K562 (cell line): Measurements from ENCODE around the gene GPR35. TPM values are rescaled to one million over a fixed set of nuclear protein-coding genes. Genes with fewer than 3 reads are reported as not detected.

Experiments
- ATAC-seq: fragments of 200-7000 bp; cut with Tn5 transposase; 3 replicates; pipeline ENCODE4 v1.9.1; 2020; ENCODE audit warnings: moderate library complexity
- BruUV-seq: library from RNA; stranded (reverse); fragments of 400-500 nt; replicated peaks from 2 replicates; lab custom pipeline; 2021; lab: Mats Ljungman, UMichigan
- CTCF ChIA-PET: fragments of 300-600 bp; formaldehyde crosslinking; extraction: SDS; loops from one replicate; lab custom pipeline; 2021; ENCODE audit warnings: low intra/inter-chr PET ratio; lab: Yijun Ruan, JAX
- POLR2A ChIA-PET: fragments of 300-600, 350-650 bp; sonication (Branson Sonifier 250); formaldehyde crosslinking; extraction: SDS; loops from one replicate; lab custom pipeline; 2021; ENCODE audit warnings: antibody characterized with exemption, inconsistent platforms; lab: Yijun Ruan, JAX
- DNase-seq, 4 experiments: peaks; one replicate each; pipeline versions ENCODE4 v3.0.0 to v3.0.0-alpha.2; 2011 to 2018; ENCODE audit warnings: low spot score in 3 of 4, mixed read lengths in 3 of 4; ENCODE audit errors: extremely low read depth in 1 of 4
- FAIRE-seq: peaks from 2 replicates; lab custom pipeline; 2011; peaks lifted over from hg19 to GRCh38; lab: Jason Lieb, UNC
- H2AFZ ChIP-seq: 2 replicates; pipeline ENCODE4 v1.6.0; 2011; ENCODE audit warnings: low read depth, low read length, control low read depth, inconsistent platforms
- H3K27ac ChIP-seq: fragments of 200-600 bp; 3 replicates; pipeline ENCODE4 v1.8.0; 2011; ENCODE audit warnings: low read depth, mild to moderate bottlenecking, control low read depth, inconsistent platforms, low read length, moderate library complexity, mixed read lengths; ENCODE audit errors: extremely low read depth
- H3K27me3 ChIP-seq, 2 experiments: fragments of 300-600 bp in 1 of 2; 2 replicates in 1 of 2; 3 replicates in 1 of 2; pipeline versions ENCODE4 v1.6.0 to v1.8.0; 2011; ENCODE audit warnings: inconsistent platforms in 2 of 2, low read length in 2 of 2, mild to moderate bottlenecking in 1 of 2, mixed read lengths in 1 of 2, moderate library complexity in 1 of 2; ENCODE audit not compliant: control insufficient read depth in 2 of 2, insufficient read depth in 2 of 2
- H3K36me3 ChIP-seq: fragments of 300-600 bp; 3 replicates; pipeline ENCODE4 v1.8.0; 2011; ENCODE audit warnings: mild to moderate bottlenecking, low read length, inconsistent platforms; ENCODE audit not compliant: control insufficient read depth, insufficient read depth
- H3K4me1 ChIP-seq, 2 experiments: fragments of 200-600 bp in 1 of 2; replicated peaks in 1 of 2; 2 replicates in 1 of 2; 3 replicates in 1 of 2; pipeline versions ENCODE4 v1.5.1 to v1.8.0; 2011; ENCODE audit warnings: inconsistent platforms in 2 of 2, low read length in 2 of 2, mild to moderate bottlenecking in 1 of 2, mixed read lengths in 1 of 2, moderate library complexity in 1 of 2; ENCODE audit not compliant: control insufficient read depth in 2 of 2, insufficient read depth in 2 of 2
- H3K4me2 ChIP-seq: 2 replicates; pipeline ENCODE4 v1.6.1; 2011; ENCODE audit warnings: low read length, control low read depth, inconsistent platforms, mixed read lengths; ENCODE audit not compliant: insufficient read depth
- H3K4me3 ChIP-seq: fragments of 200-600 bp; sonication (generic), shearing (Covaris generic); 2 replicates; pipeline ENCODE4 v1.5.1; 2016; ENCODE audit warnings: control low read depth, inconsistent platforms
- H3K79me2 ChIP-seq: fragments of 200-600 bp; 3 replicates; pipeline ENCODE4 v1.8.0; 2011; ENCODE audit warnings: low read length, inconsistent platforms; ENCODE audit not compliant: control insufficient read depth, insufficient read depth
- H3K9ac ChIP-seq, 2 experiments: 2 replicates each; pipeline versions ENCODE4 v1.6.0 to v1.6.1; 2011; ENCODE audit warnings: low read depth in 2 of 2, low read length in 2 of 2, control low read depth in 1 of 2, inconsistent platforms in 1 of 2, mild to moderate bottlenecking in 1 of 2, mixed read lengths in 1 of 2; ENCODE audit not compliant: insufficient read depth in 1 of 2
- H3K9me1 ChIP-seq: one replicate; pipeline ENCODE4 v1.6.0; 2011; ENCODE audit warnings: inconsistent platforms, mild to moderate bottlenecking, low read length, moderate library complexity; ENCODE audit not compliant: control insufficient read depth, insufficient read depth
- H3K9me3 ChIP-seq: replicated peaks from 2 replicates; pipeline ENCODE4 v1.5.1; 2011; ENCODE audit warnings: low read depth, low read length, inconsistent platforms; ENCODE audit not compliant: control insufficient read depth, insufficient read depth
- H4K20me1 ChIP-seq: replicated peaks from 2 replicates; pipeline ENCODE4 v1.6.1; 2011; ENCODE audit warnings: low read length, inconsistent platforms, mixed read lengths; ENCODE audit not compliant: control insufficient read depth, insufficient read depth
- GTF2E2 ChIP-seq: fragments of 200-800 bp; sonication (Bioruptor generic); IDR thresholded peaks from 2 replicates; pipeline ENCODE4 v1.6.1; 2016; ENCODE audit warnings: missing genetic modification characterization, missing compliant biosample characterization
- HDGF ChIP-seq: fragments of 450-650 bp; IDR thresholded peaks from 2 replicates; pipeline ENCODE4 v1.6.1; 2016
- MEF2A ChIP-seq: IDR thresholded peaks from 2 replicates; pipeline ENCODE4 v1.6.1; 2011; ENCODE audit warnings: low read depth, mild to moderate bottlenecking, low read length, moderate library complexity; ENCODE audit not compliant: control insufficient read depth
- PCBP1 ChIP-seq: fragments of 200-400 bp; formaldehyde crosslinking; IDR thresholded peaks from 2 replicates; pipeline ENCODE4 v1.6.1; 2018; ENCODE audit warnings: mild to moderate bottlenecking, low read depth, low read length; ENCODE audit not compliant: poor library complexity, severe bottlenecking
- RBM22 ChIP-seq: fragments of 200-400 bp; formaldehyde crosslinking; IDR thresholded peaks from 2 replicates; pipeline ENCODE4 v1.6.1; 2018; ENCODE audit warnings: low read length, low read depth; ENCODE audit not compliant: poor library complexity, severe bottlenecking
- SIN3A ChIP-seq, 2 experiments: fragments of 150-350 bp in 1 of 2; IDR thresholded peaks; 2 replicates each; pipeline ENCODE4 v1.6.1; 2011 to 2016; ENCODE audit warnings: borderline replicate concordance in 2 of 2, low read depth in 2 of 2, low read length in 2 of 2, mild to moderate bottlenecking in 2 of 2, moderate library complexity in 2 of 2; ENCODE audit not compliant: control insufficient read depth in 1 of 2
- ZNF282 ChIP-seq: sonication (generic); formaldehyde crosslinking; IDR thresholded peaks from 2 replicates; pipeline ENCODE4 v1.8.1; 2023; ENCODE audit warnings: missing genetic modification reagents
- ZNF318 ChIP-seq, 2 experiments: fragments of 450-650 bp; IDR thresholded peaks; 2 replicates each; pipeline ENCODE4 v1.6.1; 2016; ENCODE audit warnings: mild to moderate bottlenecking in 2 of 2, borderline replicate concordance in 1 of 2, low read depth in 1 of 2, moderate library complexity in 1 of 2
- WGBS: fragments of 100-300 bp; shearing (Covaris generic); methylation state at CpG from one replicate; pipeline ENCODE4 v1.1.6; 2016; ENCODE audit warnings: low coverage, mixed read lengths; ENCODE audit not compliant: insufficient coverage; ENCODE audit errors: missing lambda C conversion rate; 5-methylcytosine and 5-hydroxymethylcytosine counted together
- in situ Hi-C: fragments of 300-500 bp; cut with MboI; formaldehyde crosslinking; loops from 4 replicates; pipeline ENCODE4 v1.15.0; 2018; ENCODE audit warnings: inconsistent platforms, mixed read lengths
- intact Hi-C: fragments of 100-400 bp; cut with micrococcal nuclease; formaldehyde crosslinking; loops from 2 replicates; pipeline ENCODE4 v1.14.2; 2022
- polyA plus RNA-seq, 8 experiments: library from polyadenylated mRNA; depleted of rRNA in 4 of 8; stranded (reverse) in 5 of 8; unstranded in 3 of 8; fragments of >200 nt; fragmentation: Nextera tagmentation in 2 of 8; fragmentation: Illumina TruSeq in 1 of 8; extraction: Ambion mirVana in 2 of 8; extraction: Trizol in 1 of 8; gene quantifications; 2 replicates each; pipeline versions ENCODE4 v1.2.1 to v1.2.3, GENCODE V29; 2011 to 2014; ENCODE audit warnings: inconsistent platforms in 1 of 8, missing spikeins in 1 of 8
- total RNA-seq, 7 experiments: library from RNA; depleted of rRNA in 6 of 7; stranded (reverse); fragments of >200 nt in 6 of 7; fragmentation: Illumina TruSeq in 2 of 7; extraction: Trizol in 2 of 7; gene quantifications; 2 replicates each; pipeline versions ENCODE4 v1.2.1 to v1.2.3, GENCODE V29; 2011 to 2021; ENCODE audit warnings: low replicate concordance in 1 of 7

GPR35 gene
- total and polyA plus RNA-seq, 9 of the 15 experiments (the other 6 are each of a cell fraction or from before 2014, with no cell fraction given) = 0.04 to 0.50 (median 0.29) TPM; not detected in 3

GRCh38 chr2:240664622-240665021, 39.3 kb downstream of the GPR35 start:
- Histone ChIP-seq H3K9me1 (no peaks in the 10 kb centered on the region), H3K79me2 (no peaks in the 10 kb centered on the region), H3K4me3 (no peak overlapping the region), H2AFZ (no peak overlapping the region), H3K4me1 (no peaks in the 10 kb centered on the region), H4K20me1 (no peaks in the 10 kb centered on the region), H3K9me3 (no peaks in the 10 kb centered on the region; the same call in 1 of the 2 replicates), H3K27me3 (no peaks in the 10 kb centered on the region; a peak in 2 of 5 replicates), H3K9ac (no peak overlapping the region), H3K27ac (no peak overlapping the region), H3K4me2 (no peak overlapping the region), H3K36me3 (no peaks in the 10 kb centered on the region)
- intact Hi-C loops = no loop called here
- no peak for TF ChIP-seq ZNF282 (CRISPR knock-in tag)
- no peak for TF ChIP-seq SIN3A (IDR thresholded peaks at IDR 0.05; ENCODE audit: borderline replicate concordance in 2 of 2, control insufficient read depth in 1 of 2, low read depth in 2 of 2, low read length in 2 of 2)
- no peak for TF ChIP-seq RBM22
- TF ChIP-seq HDGF = no peak
- no peak for TF ChIP-seq GTF2E2 (tag)
- no peak for TF ChIP-seq MEF2A
- no peak for TF ChIP-seq ZNF318 (IDR thresholded peaks at IDR 0.05; ENCODE audit: borderline replicate concordance in 1 of 2, low read depth in 1 of 2)
- no peak for TF ChIP-seq PCBP1
- DNase-seq (no peak), FAIRE-seq (no peak), ATAC-seq (no peak)
- BruUV-seq = no TSS peak
- POLR2A ChIA-PET = no interaction called here
- 0% methylated on average over 1 of the region's 1 CpG for WGBS
- in situ Hi-C loops = no loop called here
- CTCF ChIA-PET = no interaction called here
